ENCODE measurements around the gene SMARCA4.
A peak's percentile ranks its signal among the peaks of the same experiment; 100 is the strongest.
"Not testable (repeated sequence)": the region's sequence is repeated elsewhere in the genome, so short reads cannot be mapped to it uniquely, and the experiment has no call there.

The SMARCA4 gene

DNA sequence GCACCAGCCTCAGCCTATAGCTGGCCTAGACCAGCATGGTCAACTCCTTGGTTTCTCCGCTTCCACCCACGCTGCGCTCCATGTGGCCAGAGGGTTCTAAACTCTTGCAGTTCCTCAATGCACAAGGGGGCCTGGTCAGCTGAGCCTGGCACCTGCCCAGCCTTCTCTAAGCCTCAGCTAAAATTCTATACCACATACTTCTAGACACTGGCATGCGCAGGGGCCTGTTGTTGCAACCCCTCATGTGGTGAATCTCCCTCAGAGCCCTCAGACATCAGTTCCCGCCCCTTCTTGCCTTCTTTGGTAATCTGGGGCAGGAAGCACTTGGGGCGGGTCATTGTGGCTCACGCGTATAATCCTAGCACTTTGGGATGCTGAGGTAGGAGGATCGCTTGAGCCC, 108.7 kb downstream of the SMARCA4 start:
- DNase-seq (ENCODE audit: low spot score): no peak

GRCh38 chr19:11070123-11070522, 109.3 kb downstream of the SMARCA4 start:
- DNase-seq (ENCODE audit: low spot score): no peak

GRCh38 chr19:11073568-11073967, 112.7 kb downstream of the SMARCA4 start:
- no peak for DNase-seq (ENCODE audit: low spot score)

- DNase-seq (ENCODE audit: low spot score): not testable (repeated sequence)
These were observed 116.0 kb downstream of the SMARCA4 start for GRCh38 chr19:11076792-11077191.

DNA sequence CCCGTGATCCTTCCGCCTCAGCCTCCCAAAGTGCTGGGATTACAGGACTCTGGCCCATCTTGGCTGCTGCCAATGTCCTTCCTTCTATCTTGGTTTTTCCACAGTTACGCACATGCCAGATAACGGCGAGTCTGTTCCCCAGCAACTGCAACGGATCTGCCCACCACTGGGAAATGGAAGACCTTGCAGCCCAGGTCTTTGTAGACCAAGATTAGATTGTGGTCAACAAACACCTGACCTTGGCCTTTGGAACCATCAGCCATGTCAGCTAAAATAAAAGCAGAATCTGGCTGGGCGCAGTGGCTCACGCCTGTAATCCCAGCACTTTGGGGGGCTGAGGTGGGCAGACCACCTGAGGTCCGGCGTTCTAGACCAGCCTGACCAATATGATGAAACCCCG, 118.1 kb downstream of the SMARCA4 start:
- no peak for DNase-seq (ENCODE audit: low spot score)

GRCh38 chr19:11079999-11080398, 119.2 kb downstream of the SMARCA4 start:
- DNase-seq (ENCODE audit: low spot score): no peak

GRCh38 chr19:11087870-11088505, 127.2 kb downstream of the SMARCA4 start:
- peak; percentile 68 for DNase-seq (ENCODE audit: low spot score)

DNA sequence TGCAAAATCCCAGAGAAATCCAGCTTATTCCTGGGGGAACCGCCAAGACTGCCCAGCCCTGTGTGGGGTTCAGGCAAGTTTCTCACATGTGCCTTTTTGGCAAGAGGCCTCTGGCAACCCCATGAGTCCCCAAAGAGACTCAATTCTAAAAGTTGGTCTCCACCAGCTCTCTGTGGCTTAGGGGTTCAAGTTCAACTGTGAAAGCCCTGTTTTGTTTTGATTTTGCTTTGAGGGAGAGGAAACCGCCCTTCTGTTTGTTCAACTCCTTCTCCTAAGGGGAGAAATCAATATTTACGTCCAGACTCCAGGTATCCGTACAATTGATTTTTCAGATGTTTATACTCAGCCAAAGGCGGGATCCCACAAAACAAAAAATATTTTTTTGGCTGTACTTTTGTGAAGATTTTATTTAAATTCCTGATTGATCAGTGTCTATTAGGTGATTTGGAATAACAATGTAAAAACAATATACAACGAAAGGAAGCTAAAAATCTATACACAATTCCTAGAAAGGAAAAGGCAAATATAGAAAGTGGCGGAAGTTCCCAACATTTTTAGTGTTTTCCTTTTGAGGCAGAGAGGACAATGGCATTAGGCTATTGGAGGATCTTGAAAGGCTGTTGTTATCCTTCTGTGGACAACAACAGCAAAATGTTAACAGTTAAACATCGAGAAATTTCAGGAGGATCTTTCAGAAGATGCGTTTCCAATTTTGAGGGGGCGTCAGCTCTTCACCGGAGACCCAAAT, 127.8 kb downstream of the SMARCA4 start:
- peak; percentile 37 for DNase-seq (ENCODE audit: low spot score)

GRCh38 chr19:11089254-11090013, 128.6 kb downstream of the SMARCA4 start, which contains the start of gene LDLR:
Gene LDLR (plus strand): TSS chr19:11089463. CDS start chr19:11089549, 86 bp downstream.
- DNase-seq (ENCODE audit: low spot score): peak; percentile 89

- not testable (repeated sequence) for DNase-seq (ENCODE audit: low spot score)
These were observed 129.1 kb downstream of the SMARCA4 start for GRCh38 chr19:11090014-11090263.

- peak; percentile 96 for DNase-seq (ENCODE audit: low spot score)
These were observed 129.6 kb downstream of the SMARCA4 start for GRCh38 chr19:11090264-11090996.

DNA sequence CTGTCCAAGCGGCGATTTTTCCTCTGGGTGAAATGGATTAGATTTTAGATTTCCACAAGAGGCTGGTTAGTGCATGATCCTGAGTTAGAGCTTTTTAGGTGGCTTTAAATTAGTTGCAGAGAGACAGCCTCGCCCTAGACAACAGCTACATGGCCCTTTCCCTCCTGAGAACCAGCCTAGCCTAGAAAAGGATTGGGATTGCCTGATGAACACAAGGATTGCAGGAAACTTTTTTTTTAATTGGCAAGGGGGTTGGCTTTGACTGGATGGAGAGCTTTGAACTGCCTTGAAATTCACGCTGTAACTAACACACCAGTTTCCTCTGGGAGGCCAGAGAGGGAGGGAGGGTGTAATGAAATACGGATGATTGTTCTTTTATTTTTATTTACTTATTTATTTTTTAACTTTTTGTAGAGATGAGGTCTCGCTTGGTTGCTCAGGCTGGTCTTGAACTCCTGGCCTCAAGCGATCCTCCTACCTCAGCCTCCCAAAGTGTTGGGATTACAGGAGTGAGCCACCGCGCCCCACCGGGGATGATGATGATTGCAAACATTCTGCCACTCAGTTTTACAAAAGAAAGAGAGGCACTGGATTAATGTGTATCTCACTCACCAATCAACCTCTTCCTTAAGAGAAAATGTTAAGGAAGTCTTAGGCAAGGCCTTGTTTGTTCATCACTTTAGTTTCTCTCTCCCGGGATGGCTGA, 130.3 kb downstream of the SMARCA4 start:
- DNase-seq (ENCODE audit: low spot score): peak; percentile 20

DNA sequence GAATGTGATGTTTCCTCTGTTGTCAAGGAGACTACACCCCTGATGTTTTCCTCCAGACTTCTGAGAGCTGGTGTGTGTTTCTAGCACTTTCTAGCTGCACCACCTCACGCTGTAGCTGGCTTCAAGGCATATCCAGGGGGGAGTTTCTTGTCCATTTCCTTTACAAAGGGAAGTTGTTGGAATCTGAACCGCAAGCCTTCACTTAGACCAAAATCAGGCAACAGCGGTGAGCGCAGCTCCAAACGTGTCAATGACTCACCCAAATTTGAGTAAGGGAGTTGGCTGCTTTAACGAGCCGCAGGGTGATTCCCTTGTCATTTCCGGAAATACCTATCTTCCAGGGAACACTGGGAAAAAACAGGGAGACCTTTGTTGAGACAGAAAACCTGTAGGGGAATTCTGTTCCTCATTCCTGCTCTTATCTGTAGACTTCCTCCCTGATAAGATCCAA, 130.9 kb downstream of the SMARCA4 start:
- DNase-seq (ENCODE audit: low spot score): peak; percentile 67

DNA sequence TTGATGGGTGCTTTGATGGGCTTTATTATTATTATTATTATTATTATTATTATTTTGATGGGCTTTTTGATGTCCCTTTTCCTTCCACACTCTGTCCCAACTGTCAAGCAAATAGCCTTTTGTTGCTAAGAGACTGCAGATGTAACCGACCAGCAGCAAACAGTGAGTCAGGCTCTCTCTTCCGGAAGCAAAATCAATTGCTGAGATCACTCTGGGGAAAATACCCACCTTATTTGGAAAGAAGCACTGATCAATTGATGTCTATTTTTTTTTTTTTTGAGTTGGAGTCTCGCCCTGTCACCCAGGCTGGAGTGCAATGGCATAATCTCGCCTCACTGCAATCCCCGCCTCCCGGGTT, 131.3 kb downstream of the SMARCA4 start:
- peak; percentile 41 for DNase-seq (ENCODE audit: low spot score)

- no peak for DNase-seq (ENCODE audit: low spot score)
These were observed 132.9 kb downstream of the SMARCA4 start for GRCh38 chr19:11093689-11094238.

DNA sequence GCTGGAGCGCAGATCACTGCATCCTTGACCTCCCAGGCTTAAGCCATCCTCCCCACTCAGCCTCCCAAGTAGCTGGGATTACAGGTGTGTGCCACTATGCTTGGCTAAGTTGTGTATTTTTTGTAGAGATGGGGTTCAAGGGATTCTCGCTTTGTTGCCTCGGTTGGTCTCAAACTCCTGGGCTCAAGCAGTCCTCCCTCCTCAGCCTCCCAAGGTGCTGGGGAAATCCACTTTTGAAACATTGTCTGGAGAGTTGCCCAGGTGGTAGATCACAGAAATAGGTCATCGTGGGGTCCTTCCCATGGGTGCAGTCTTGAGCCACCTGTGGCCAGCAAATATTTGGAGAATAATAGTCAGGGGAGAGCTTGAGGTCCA, 133.7 kb downstream of the SMARCA4 start:
- DNase-seq (ENCODE audit: low spot score): no peak

GRCh38 chr19:11096210-11096841, 135.5 kb downstream of the SMARCA4 start:
- no peak for DNase-seq (ENCODE audit: low spot score)

DNA sequence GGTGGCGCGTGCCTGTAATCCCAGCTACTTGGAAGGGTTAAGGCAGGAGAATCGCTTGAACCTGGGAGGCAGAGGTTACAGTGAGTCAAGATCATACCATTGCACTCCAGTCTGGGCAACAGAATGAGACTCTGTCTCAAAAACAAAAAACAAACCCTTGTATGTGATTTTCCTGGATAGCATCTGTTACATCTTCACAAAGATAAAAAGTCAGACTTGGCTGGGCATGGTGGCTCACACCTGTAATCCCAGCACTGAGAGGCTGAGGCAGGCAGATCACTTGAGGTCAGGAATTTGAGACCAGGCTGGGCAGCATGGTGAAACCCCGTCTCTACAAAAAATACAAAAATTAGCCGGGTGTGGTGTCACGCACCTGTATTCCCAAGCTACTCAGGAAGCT, 136.5 kb downstream of the SMARCA4 start:
- not testable (repeated sequence) for DNase-seq (ENCODE audit: low spot score)

DNA sequence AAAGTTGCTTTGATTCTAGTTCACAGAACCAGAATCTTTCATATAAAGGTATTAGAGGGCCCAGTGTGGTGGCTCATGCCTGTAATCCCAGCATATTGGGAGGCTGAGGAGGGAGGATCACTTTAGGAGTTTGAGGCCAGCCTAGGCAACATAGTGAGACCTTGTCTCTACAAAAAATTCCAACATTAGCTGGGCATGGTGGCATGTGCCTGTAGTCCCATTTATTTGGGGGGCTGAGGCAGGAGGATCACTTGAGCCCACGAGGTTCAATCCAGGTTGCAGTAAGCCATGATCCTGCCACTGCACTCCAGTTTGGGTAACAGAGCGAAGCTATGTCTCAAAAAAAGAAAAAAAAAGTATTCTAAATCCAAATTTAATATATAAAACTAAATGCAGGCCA, 137.5 kb downstream of the SMARCA4 start:
- DNase-seq (ENCODE audit: low spot score): no peak

GRCh38 chr19:11098861-11099260, 138.0 kb downstream of the SMARCA4 start:
- DNase-seq (ENCODE audit: low spot score): no peak

DNA sequence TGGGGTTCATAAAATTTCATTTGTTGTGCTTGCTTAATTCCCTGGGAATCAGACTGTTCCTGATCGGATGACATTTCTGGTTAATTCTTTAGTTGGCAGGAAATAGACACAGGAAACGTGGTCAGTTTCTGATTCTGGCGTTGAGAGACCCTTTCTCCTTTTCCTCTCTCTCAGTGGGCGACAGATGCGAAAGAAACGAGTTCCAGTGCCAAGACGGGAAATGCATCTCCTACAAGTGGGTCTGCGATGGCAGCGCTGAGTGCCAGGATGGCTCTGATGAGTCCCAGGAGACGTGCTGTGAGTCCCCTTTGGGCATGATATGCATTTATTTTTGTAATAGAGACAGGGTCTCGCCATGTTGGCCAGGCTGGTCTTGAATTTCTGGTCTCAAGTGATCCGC, 139.2 kb downstream of the SMARCA4 start:
- no peak for DNase-seq (ENCODE audit: low spot score)

All from hematopoietic multipotent progenitor cell treated with erythropoietin and hydrocortisone succinate and interleukin-3 and kit ligand, for 15 days (in vitro differentiated cells).